Measurements from ENCODE around the gene SNX22. TPM values are rescaled to one million over a fixed set of nuclear protein-coding genes. Genes with fewer than 3 reads are reported as not detected.
A peak's percentile ranks its signal among the peaks of the same experiment; 100 is the strongest.

SNX22 gene
- total RNA-seq, 6 experiments from 2014 or later: 0.07 to 0.21 (median 0.14) TPM; not detected in 2

DNA sequence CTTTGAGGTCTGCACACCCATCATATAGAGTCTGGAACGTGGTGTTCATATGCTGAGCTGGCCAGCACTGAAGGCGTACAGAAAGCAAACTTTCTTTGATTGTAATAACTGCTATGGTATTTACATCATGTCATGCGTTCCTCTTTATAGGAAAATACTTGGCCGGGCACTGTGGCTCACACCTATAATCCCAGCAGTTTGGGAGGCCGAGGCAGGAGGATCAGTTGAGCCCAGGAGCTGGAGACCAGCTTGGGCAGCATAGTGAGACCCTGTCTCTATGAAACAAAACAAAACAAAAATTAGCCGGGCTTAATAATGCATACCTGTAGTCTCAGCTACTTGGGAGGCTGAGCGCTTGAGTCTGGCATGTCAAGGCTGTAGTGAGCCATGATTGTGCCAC lies 3.4 kb upstream of the SNX22 start:
- TF ChIP-seq, protein P1, sequence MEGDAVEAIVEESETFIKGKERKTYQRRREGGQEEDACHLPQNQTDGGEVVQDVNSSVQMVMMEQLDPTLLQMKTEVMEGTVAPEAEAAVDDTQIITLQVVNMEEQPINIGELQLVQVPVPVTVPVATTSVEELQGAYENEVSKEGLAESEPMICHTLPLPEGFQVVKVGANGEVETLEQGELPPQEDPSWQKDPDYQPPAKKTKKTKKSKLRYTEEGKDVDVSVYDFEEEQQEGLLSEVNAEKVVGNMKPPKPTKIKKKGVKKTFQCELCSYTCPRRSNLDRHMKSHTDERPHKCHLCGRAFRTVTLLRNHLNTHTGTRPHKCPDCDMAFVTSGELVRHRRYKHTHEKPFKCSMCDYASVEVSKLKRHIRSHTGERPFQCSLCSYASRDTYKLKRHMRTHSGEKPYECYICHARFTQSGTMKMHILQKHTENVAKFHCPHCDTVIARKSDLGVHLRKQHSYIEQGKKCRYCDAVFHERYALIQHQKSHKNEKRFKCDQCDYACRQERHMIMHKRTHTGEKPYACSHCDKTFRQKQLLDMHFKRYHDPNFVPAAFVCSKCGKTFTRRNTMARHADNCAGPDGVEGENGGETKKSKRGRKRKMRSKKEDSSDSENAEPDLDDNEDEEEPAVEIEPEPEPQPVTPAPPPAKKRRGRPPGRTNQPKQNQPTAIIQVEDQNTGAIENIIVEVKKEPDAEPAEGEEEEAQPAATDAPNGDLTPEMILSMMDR (IDR thresholded peaks at IDR 0.05): no peak
- Mint-ChIP-seq H3K27ac (no peak overlapping the region), H3K9me3 (no peaks in the 10 kb centered on the region), H3K36me3 (ENCODE audit: low read depth) (no peaks in the 10 kb centered on the region), H3K4me1 (ENCODE audit: low read depth) (peaks cover 6% of the 10 kb centered on the region), H3K4me3 (no peak overlapping the region), H3K27me3 (ENCODE audit: insufficient read depth) (peaks cover 11% of the 10 kb centered on the region)
- DNase-seq: no peak

DNA sequence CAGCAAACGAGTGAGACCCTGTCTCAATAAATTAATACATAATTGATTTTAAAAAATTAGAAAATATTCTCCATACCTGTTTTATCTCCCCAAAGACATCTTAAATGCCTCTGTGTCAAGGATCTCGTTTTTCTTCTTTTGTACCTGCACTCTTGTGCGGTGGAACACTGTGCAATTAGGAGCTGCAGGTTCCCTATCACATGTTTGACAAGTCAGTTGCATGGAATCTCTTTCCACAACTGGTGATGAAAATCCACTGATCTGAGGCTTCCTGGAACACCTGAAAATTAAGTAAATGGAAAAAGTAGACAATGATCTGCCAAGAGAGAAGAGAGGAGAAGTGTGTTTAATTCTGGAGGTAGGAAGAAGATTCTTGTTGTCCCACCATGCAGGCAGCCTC lies 3.0 kb upstream of the SNX22 start:
- DNase-seq: no peak
- Mint-ChIP-seq H3K4me1 (ENCODE audit: low read depth) (peaks cover 10% of the 10 kb centered on the region), H3K27ac (no peak overlapping the region), H3K36me3 (ENCODE audit: low read depth) (no peaks in the 10 kb centered on the region), H3K4me3 (no peak overlapping the region), H3K27me3 (ENCODE audit: insufficient read depth) (peaks cover 11% of the 10 kb centered on the region), H3K9me3 (no peaks in the 10 kb centered on the region)
- TF ChIP-seq, protein P1 (IDR thresholded peaks at IDR 0.05): no peak

DNA sequence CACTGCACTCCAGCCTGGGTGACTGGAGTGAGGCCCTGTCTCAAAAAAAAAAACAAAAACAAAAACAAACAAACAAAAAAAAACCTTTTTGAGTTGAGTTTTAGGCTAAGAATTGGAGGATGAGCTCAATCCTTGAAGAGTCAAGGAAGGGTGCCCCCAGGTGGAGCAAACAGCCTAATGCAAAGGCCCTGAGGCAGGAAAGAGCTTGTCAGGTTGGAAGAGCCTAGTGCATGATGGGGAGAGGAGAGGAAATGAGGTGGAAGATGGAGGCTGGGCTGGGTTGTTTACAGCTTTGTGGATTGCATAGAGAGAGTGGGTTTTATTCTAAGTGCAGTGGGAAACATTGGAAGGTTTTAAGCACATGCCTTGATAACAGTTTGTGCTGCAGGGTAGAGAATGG lies 2.1 kb upstream of the SNX22 start:
- TF ChIP-seq, protein P1 (IDR thresholded peaks at IDR 0.05): peak; percentile 59
- H3K4me3 Mint-ChIP-seq: no peak overlapping the region; the same call in 1 of the 2 replicates
- H3K27ac Mint-ChIP-seq: peak overlapping the region; percentile 4; the same call in 1 of the 2 replicates
- H3K36me3 Mint-ChIP-seq (ENCODE audit: low read depth): peaks cover 2% of the 10 kb centered on the region; the same call in 1 of the 2 replicates
- H3K27me3 Mint-ChIP-seq (ENCODE audit: insufficient read depth): peaks cover 12% of the 10 kb centered on the region
- peak; percentile 36 for DNase-seq
- H3K4me1 Mint-ChIP-seq (ENCODE audit: low read depth): peaks cover 14% of the 10 kb centered on the region
- no peaks in the 10 kb centered on the region for H3K9me3 Mint-ChIP-seq

GRCh38 chr15:64149893-64150578 lies 1.5 kb upstream of the SNX22 start:
- TF ChIP-seq, protein P1 (IDR thresholded peaks at IDR 0.05): no peak
- DNase-seq: no peak
- Mint-ChIP-seq H3K4me3 (no peak overlapping the region), H3K9me3 (no peaks in the 10 kb centered on the region), H3K36me3 (ENCODE audit: low read depth) (peaks cover 4% of the 10 kb centered on the region; the same call in 1 of the 2 replicates), H3K27ac (no peak overlapping the region; the same call in 1 of the 2 replicates), H3K27me3 (ENCODE audit: insufficient read depth) (peaks cover 12% of the 10 kb centered on the region), H3K4me1 (ENCODE audit: low read depth) (peaks cover 14% of the 10 kb centered on the region)

GRCh38 chr15:64152507-64153387 lies 1.2 kb downstream of the SNX22 start:
- TF ChIP-seq, protein P1 (IDR thresholded peaks at IDR 0.05): no peak
- Mint-ChIP-seq H3K27ac (no peak overlapping the region), H3K4me3 (no peak overlapping the region), H3K27me3 (ENCODE audit: insufficient read depth) (peaks cover 17% of the 10 kb centered on the region), H3K4me1 (ENCODE audit: low read depth) (peaks cover 14% of the 10 kb centered on the region), H3K36me3 (ENCODE audit: low read depth) (peaks cover 10% of the 10 kb centered on the region), H3K9me3 (no peaks in the 10 kb centered on the region)
- DNase-seq: no peak
